Lower leg skin (tissue), 4 donors: ENCODE measurements around the gene LDHD. TPM values are rescaled to one million over a fixed set of nuclear protein-coding genes. Genes with fewer than 3 reads are reported as not detected.

ENCODE experiments used
- DNase-seq, 2 donors: peaks; one replicate each; pipeline ENCODE4 v3.0.0-alpha.2; 2019; ENCODE audit warnings: low spot score in 2 of 2
- H3K4me3 ChIP-seq: fragments of 200-600 bp; sonication (generic); 2 replicates; pipeline ENCODE4 v1.5.1; 2017; ENCODE audit warnings: mild to moderate bottlenecking, low read depth; ENCODE audit not compliant: poor library complexity, severe bottlenecking
- CTCF ChIP-seq, 3 donors: fragments of 450-650 bp; IDR thresholded peaks; one replicate each; pipeline ENCODE4 v1.5.1; 2016; ENCODE audit warnings: antibody characterized with exemption in 3 of 3, mild to moderate bottlenecking in 3 of 3, moderate library complexity in 2 of 3
- POLR2A ChIP-seq, 2 donors: fragments of 450-650 bp; IDR thresholded peaks; one replicate each; pipeline ENCODE4 v1.6.1; 2016 to 2017; ENCODE audit warnings: antibody characterized with exemption in 2 of 2, mild to moderate bottlenecking in 1 of 2, moderate library complexity in 1 of 2
- WGBS, 2 donors: methylation state at CpG; one replicate each; pipeline ENCODE4 v1.1.5; 2018; 5-methylcytosine and 5-hydroxymethylcytosine counted together
- intact Hi-C: fragments of 100-400 bp; cut with DNase I; formaldehyde crosslinking; loops from one replicate; pipeline ENCODE4 v1.15.0; 2023; ENCODE audit warnings: low total_unique reads
- total RNA-seq, 4 donors: library from RNA; depleted of rRNA; stranded (reverse); fragments of >200 nt; gene quantifications; one replicate each; pipeline ENCODE4 v1.1.0, GENCODE V29; 2016

The LDHD gene
- total RNA-seq, 4 donors from 2014 or later: 5.9 to 21.9 (median 8.9) TPM

DNA sequence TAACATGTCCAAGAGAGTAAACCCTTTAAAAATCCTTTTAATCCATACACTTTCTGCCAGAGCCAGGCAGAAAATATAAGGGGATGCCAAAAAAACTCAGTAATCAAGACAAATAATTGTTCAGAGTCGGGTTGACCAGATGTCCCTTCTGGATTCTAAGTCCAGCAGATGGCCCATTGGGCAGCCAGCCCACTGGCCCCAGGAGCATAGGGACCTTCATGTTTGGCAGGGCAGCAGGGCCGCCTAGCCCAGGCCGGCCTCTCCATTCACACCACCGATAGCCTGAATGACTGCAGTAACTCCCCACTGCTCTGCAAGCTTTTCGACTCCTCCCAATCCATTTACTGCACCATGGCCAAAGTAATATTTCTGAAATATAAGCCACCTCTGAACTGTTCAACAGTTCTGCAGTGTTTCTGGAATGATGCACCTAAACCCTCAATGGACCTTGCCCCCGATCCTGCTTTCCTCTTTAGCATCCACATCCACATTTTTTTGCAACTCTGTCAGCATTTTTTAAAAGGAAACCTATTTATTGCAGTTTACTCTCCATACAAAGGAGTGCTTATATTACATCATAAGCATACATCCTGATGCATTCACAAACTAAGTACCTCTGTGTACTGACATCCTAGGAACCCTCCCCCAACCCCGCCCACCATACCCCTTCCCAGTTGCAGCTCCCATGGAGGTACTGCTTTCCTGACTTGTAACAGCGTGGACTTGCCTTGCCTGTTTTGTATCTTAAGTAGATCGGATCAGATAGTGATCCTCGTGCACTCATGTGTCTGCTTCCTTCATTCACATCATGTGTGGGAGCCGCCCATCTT lies 46.4 kb downstream of the LDHD start:
- TF ChIP-seq CTCF (IDR thresholded peaks at IDR 0.05): no peak
- TF ChIP-seq POLR2A (IDR thresholded peaks at IDR 0.05): no peak
- no peak overlapping the region for H3K4me3 ChIP-seq
- intact Hi-C loops: no loop called here
- 55 to 57% methylated on average over 11 of the region's 11 CpGs for WGBS, 2 donors
- no peak for DNase-seq

DNA sequence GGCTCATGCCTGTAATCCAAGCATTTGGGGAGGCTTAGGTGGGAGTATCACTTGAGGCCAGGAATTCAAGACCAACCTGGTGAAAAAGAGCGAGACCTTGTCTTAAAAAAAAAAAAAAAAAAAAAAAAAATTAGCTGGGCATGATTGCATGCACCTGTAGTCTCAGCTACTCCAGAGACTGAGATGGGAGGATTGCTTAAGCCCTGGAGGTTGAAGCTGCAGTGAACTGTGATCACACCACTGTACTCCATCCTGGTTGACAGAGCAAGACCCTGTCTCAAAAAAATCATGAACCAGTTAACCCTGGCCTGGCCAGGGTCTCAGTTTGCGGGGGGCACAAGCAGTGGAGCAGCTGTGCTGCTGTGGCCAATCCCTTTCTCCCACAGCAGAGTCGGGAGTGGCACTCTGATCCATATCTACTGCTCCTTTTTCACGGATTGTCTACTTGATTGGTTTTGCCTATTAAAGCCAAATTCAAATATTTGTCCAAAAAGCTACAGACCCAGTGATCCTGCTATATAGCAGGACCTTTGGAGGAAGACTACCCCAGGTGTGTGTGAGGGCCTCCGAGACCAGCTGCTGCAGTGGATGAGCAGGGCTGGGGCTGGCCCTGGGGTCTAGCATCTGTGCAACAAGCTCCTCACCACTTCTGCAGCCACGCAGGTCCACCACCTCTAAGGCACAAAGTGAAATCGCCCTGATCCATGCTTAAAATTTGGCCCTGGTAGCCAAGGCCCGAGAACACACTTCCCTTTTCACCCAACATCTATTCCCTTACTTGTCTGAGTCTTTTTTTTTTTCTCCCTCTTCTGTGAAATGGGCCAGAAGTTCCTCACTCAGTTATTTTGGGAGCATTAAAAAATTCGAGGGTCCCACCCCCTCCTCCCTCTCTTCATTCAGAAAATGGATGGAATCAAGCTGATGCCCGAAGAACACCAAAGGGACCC lies 48.2 kb downstream of the LDHD start:
- intact Hi-C loops: no loop called here
- TF ChIP-seq CTCF (IDR thresholded peaks at IDR 0.05) (no peak), POLR2A (IDR thresholded peaks at IDR 0.05) (no peak)
- DNase-seq: no peak
- no peak overlapping the region for H3K4me3 ChIP-seq
- WGBS, 2 donors: 83 to 84% methylated on average over 10 of the region's 10 CpGs

DNA sequence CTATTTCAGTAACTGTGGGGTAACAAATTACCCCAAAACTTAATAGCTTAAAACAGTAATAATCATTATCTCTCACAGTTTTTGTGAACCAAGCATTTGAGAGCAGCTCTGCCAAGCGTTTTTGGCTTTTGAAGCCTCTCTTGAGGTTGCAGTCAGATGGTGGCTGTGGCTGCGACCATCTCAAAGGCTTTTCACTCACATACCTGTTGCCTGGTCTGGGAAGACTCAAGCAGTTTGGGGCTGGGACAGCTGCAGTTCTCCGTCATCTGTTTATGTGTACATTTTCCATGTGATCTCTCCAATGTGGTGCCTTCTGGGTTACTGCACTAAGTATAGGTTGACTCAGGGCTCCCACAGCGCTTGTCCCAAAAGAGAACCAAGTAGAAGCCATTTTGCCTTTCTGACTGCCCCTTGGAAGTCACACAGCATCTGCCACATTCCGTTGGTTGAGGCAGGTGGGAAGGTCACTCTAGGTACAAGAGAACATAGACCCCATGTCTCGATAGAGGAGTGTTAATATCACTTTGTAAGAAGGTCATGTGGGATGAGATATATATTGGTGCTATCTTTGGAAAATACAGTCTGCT lies 49.6 kb downstream of the LDHD start:
- no peak overlapping the region for H3K4me3 ChIP-seq
- intact Hi-C loops: no loop called here
- TF ChIP-seq POLR2A (IDR thresholded peaks at IDR 0.05): no peak
- TF ChIP-seq CTCF (IDR thresholded peaks at IDR 0.05): no peak
- 95 to 97% methylated on average over 6 of the region's 6 CpGs for WGBS, 2 donors
- DNase-seq: no peak

- intact Hi-C loops: no loop called here
- no peak for DNase-seq
- no peak for TF ChIP-seq CTCF (IDR thresholded peaks at IDR 0.05)
- no peak for TF ChIP-seq POLR2A (IDR thresholded peaks at IDR 0.05)
- WGBS, 2 donors: 81 to 85% methylated on average over 7 of the region's 7 CpGs
- no peak overlapping the region for H3K4me3 ChIP-seq
These were observed 50.9 kb downstream of the LDHD start for GRCh38 chr16:75065521-75066149.

GRCh38 chr16:75065149-75065505 lies 51.5 kb downstream of the LDHD start:
- H3K4me3 ChIP-seq: no peak overlapping the region
- 73 to 79% methylated on average over 10 of the region's 10 CpGs for WGBS, 2 donors
- no peak for TF ChIP-seq POLR2A (IDR thresholded peaks at IDR 0.05)
- TF ChIP-seq CTCF (IDR thresholded peaks at IDR 0.05): no peak
- DNase-seq: no peak
- intact Hi-C loops: no loop called here
